Measurements from ENCODE around the gene VILL. TPM values are rescaled to one million over a fixed set of nuclear protein-coding genes. Genes with fewer than 3 reads are reported as not detected.

The VILL gene
- total RNA-seq, 1 donor from 2014 or later, result 1.7 TPM

DNA sequence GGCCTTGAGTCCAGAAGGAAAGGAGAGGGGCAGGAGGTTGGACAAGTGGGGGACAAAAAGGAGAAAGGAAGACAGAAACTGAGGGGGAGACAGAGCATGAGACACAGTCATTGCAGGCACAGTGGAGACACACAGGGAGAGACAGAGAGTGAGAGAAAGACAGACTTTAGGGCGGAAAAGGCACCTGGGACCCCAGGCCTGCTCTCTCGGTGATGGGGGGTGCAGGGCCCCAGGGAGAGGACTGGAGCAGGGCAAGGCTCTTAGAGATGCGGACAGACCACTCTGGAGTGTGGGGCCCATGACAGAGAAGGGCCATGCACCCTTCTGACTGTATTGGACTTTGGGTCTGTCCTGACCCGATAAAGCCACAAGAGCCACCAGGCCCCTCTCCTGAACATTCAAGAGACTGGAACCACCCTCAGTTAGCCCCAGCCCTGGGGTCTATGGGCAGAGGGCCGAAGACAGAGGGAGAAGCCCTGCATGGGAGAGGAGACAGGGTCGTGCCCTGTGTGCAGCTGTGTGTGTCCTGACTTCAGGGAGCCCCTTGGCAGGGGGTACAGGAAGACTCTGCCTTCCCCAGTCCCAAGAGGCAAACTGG, 26.4 kb downstream of the VILL start:
- Mint-ChIP-seq H3K4me1 (ENCODE audit: low read depth) (no peaks in the 10 kb centered on the region), H3K27me3 (ENCODE audit: low read depth) (no peaks in the 10 kb centered on the region), H3K4me3 (ENCODE audit: unreplicated experiment) (no peak overlapping the region), H3K27ac (ENCODE audit: unreplicated experiment) (no peak overlapping the region), H3K9me3 (ENCODE audit: low read depth) (no peaks in the 10 kb centered on the region), H3K36me3 (ENCODE audit: low read depth) (peaks cover 27% of the 10 kb centered on the region)
- TF ChIP-seq, protein P1, sequence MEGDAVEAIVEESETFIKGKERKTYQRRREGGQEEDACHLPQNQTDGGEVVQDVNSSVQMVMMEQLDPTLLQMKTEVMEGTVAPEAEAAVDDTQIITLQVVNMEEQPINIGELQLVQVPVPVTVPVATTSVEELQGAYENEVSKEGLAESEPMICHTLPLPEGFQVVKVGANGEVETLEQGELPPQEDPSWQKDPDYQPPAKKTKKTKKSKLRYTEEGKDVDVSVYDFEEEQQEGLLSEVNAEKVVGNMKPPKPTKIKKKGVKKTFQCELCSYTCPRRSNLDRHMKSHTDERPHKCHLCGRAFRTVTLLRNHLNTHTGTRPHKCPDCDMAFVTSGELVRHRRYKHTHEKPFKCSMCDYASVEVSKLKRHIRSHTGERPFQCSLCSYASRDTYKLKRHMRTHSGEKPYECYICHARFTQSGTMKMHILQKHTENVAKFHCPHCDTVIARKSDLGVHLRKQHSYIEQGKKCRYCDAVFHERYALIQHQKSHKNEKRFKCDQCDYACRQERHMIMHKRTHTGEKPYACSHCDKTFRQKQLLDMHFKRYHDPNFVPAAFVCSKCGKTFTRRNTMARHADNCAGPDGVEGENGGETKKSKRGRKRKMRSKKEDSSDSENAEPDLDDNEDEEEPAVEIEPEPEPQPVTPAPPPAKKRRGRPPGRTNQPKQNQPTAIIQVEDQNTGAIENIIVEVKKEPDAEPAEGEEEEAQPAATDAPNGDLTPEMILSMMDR (IDR thresholded peaks at IDR 0.05), result no peak
- peak; percentile 58 for DNase-seq (ENCODE audit: low spot score)

DNA sequence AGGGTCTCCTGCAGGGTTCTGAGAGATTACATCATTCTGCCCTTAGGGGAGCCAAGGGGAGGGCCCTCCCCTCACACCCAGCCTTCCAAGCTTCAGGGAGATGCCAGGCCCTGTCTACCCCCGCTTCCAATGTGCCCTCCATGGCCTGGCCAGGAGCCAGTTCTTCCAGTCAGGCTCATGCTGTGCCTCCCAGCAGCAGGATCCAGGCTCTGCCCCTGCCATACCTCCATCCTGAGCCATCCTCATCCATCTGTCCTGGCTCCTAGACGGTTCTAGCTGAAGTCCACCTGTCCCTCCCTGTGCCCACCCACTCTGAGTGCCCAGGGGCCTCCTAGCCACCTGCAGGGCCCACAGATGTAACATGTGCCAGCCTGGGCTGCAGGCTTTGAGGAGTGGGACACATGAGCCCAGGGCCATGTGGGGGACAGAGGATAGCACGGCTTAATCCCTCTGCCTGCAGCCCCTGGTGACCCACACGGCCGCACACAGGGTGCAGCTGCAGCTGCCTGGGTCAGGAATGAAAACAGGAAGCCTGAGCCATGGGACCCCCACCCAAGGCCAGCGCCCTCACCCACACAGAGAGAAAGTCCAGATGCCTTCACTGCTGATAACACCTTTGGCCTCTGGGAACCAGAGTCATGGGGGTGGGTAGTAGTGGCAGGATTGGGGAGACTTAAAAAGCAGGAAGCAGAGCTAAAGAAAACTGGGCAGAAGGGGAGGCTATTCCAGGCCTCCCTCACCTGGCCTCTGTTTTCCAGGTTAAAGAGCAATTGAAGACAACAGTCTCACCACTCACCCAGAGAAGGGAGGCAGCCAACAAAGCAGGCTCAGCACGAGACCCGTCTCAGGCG, 27.1 kb downstream of the VILL start:
- Mint-ChIP-seq H3K9me3 (ENCODE audit: low read depth) (no peaks in the 10 kb centered on the region), H3K4me1 (ENCODE audit: low read depth) (no peaks in the 10 kb centered on the region), H3K27ac (ENCODE audit: unreplicated experiment) (no peak overlapping the region), H3K36me3 (ENCODE audit: low read depth) (peaks cover 27% of the 10 kb centered on the region), H3K4me3 (ENCODE audit: unreplicated experiment) (no peak overlapping the region), H3K27me3 (ENCODE audit: low read depth) (no peaks in the 10 kb centered on the region)
- peak; percentile 68 for DNase-seq (ENCODE audit: low spot score)
- TF ChIP-seq, protein P1 (IDR thresholded peaks at IDR 0.05), result no peak

DNA sequence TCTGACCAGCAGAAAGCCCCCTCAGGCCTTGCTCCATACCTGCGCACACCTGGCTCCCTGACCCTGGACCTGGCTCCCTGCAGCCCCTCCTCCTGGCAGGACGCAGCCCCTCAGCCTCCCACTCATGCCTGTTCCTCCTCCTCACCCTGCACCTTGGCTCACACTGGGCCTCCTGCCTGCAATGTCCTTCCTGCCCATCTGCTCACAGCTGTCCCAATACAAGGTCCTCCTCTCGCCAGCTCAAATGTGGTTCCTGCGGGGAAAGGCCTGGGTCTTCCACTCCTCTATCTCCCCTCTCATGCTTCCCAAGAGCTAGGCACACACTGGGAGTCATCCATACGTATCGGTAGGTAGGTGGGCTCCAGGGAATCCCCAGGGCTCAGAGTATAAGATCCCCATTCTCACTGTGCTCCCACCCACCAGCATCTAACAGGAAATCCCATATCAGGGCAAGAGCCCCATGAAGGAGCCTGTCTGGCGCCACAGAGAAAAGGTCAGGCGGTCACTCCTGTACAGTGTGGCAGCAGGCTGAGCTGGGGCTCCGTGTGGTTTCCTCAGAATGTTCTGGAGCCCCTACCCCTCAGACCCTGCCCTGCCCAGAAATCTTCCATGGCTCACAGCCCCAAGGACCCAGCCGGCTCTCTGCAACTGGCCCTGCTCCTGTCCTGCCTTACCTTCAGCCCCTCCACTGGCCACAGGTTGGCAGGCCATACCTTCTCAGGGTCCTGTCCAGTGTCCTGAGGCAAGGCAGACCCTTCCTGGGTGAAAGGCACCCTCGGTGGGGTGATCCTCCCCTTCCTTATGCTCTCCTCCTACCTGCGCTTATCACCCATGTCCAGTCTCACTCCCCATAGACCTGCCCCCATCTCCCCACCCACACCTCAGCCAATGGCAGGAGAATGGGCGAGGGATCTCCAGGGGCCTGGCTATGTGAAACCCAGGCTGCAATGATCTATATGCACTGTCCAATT, 28.0 kb downstream of the VILL start:
- TF ChIP-seq, protein P1 (IDR thresholded peaks at IDR 0.05), result no peak
- Mint-ChIP-seq H3K4me1 (ENCODE audit: low read depth) (peaks cover 1% of the 10 kb centered on the region), H3K9me3 (ENCODE audit: low read depth) (no peaks in the 10 kb centered on the region), H3K4me3 (ENCODE audit: unreplicated experiment) (no peak overlapping the region), H3K27ac (ENCODE audit: unreplicated experiment) (no peak overlapping the region), H3K27me3 (ENCODE audit: low read depth) (no peaks in the 10 kb centered on the region), H3K36me3 (ENCODE audit: low read depth) (peaks cover 27% of the 10 kb centered on the region)
- DNase-seq (ENCODE audit: low spot score), result peak; percentile 71

DNA sequence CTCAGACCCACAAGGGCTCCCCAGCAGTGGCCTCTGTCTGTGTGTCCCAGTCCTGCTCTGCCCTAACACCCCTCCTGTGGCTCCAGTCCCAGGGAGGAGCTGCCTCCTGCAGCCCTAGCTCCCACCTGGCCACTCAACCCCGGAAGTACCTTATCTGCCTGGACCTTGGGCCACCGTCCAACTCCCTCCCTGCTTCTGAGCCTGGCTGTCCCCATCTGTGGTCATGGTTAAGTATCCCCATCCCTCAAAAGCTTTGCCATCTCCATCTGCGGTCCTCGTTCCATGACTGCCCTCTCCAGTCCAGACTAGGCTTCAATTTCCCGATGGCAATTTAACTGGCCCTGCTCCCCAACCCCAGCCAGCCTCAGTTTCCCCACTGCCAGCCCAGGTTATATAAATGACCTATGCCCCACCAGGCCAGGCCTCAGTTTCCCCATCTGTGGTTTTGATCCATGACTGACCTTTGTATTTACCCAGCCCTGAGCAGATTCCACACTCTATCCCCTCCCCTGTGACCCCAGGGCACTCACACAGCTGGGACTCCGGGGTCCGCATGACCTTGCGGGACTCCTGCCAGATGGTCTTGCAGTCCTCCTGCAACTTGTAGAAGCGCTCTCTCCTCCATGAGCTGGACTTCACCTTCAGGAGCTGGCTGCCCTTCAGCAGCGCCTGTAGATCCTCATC, 29.2 kb downstream of the VILL start:
- TF ChIP-seq, protein P1 (IDR thresholded peaks at IDR 0.05), result no peak
- Mint-ChIP-seq H3K36me3 (ENCODE audit: low read depth) (peaks cover 26% of the 10 kb centered on the region), H3K4me3 (ENCODE audit: unreplicated experiment) (no peak overlapping the region), H3K9me3 (ENCODE audit: low read depth) (no peaks in the 10 kb centered on the region), H3K4me1 (ENCODE audit: low read depth) (peaks cover 5% of the 10 kb centered on the region), H3K27me3 (ENCODE audit: low read depth) (no peaks in the 10 kb centered on the region), H3K27ac (ENCODE audit: unreplicated experiment) (no peak overlapping the region)
- DNase-seq (ENCODE audit: low spot score), result no peak
